Subcutaneous abdominal adipose tissue (tissue), 5 donors: ENCODE results near the gene KBTBD8.
A peak's percentile ranks its signal among the peaks of the same experiment; 100 is the strongest.

Experiments used
- H3K27ac ChIP-seq: one replicate; pipeline ENCODE4 v1.7.0; 2013; ENCODE audit warnings: low read depth, mild to moderate bottlenecking, inconsistent platforms, low read length, moderate library complexity
- H3K27me3 ChIP-seq, 5 donors: one replicate each; pipeline ENCODE4 v1.7.0; 2013; ENCODE audit warnings: low read length in 5 of 5, inconsistent platforms in 1 of 5; ENCODE audit not compliant: control insufficient read depth in 5 of 5, insufficient read depth in 4 of 5
- H3K36me3 ChIP-seq, 5 donors: one replicate each; pipeline ENCODE4 v1.7.0; 2013; ENCODE audit warnings: low read length in 5 of 5; ENCODE audit not compliant: control insufficient read depth in 5 of 5, insufficient read depth in 5 of 5
- H3K4me1 ChIP-seq, 5 donors: one replicate each; pipeline ENCODE4 v1.7.0; 2013; ENCODE audit warnings: low read length in 5 of 5, mild to moderate bottlenecking in 3 of 5, moderate library complexity in 1 of 5; ENCODE audit not compliant: control insufficient read depth in 5 of 5, insufficient read depth in 5 of 5
- H3K4me3 ChIP-seq, 5 donors: one replicate each; pipeline ENCODE4 v1.7.0; 2013; ENCODE audit warnings: low read length in 5 of 5, low read depth in 1 of 5
- H3K9ac ChIP-seq, 5 donors: one replicate each; pipeline ENCODE4 v1.7.0; 2013; ENCODE audit warnings: low read length in 5 of 5, mild to moderate bottlenecking in 4 of 5, moderate library complexity in 3 of 5
- H3K9me3 ChIP-seq, 5 donors: one replicate each; pipeline ENCODE4 v1.7.0; 2013; ENCODE audit warnings: low read length in 5 of 5; ENCODE audit not compliant: control insufficient read depth in 5 of 5
- donor health status: healthy.
- donor health status: healthy.
- donor health status: healthy.
- donor health status: healthy.
- donor health status: healthy.

Gene KBTBD8

GRCh38 chr3:66998113-66998903 is at the start of gene KBTBD8:
Gene KBTBD8 (plus strand): TSS chr3:66998307. CDS start chr3:66998356, 49 bp downstream.
- Histone ChIP-seq H3K36me3 (peaks cover 0 to under 1% (median 0%) of the 10 kb centered on the region in 5 donors), H3K4me3 (peak within 1 kb of the TSS; percentile 83 to 90 (median 86)), H3K27me3 (no peaks in the 10 kb centered on the region), H3K9ac (peak within 1 kb of the TSS in 4 of 5 donors; percentile 38 to 74 (median 58)), H3K4me1 (peaks cover 0 to 19% (median 13%) of the 10 kb centered on the region in 5 donors), H3K27ac (peak within 1 kb of the TSS; percentile 19), H3K9me3 (no peaks in the 10 kb centered on the region)

- H3K4me1 ChIP-seq: no peaks in the 10 kb centered on the region
- H3K27ac ChIP-seq: no peak overlapping the region
- H3K4me3 ChIP-seq: no peak overlapping the region
Measured at GRCh38 chr3:66948838-66949237, 49.3 kb upstream of the KBTBD8 start.

GRCh38 chr3:66949898-66950297 is 48.2 kb upstream of the KBTBD8 start:
- Histone ChIP-seq H3K27ac (no peak overlapping the region), H3K9ac (no peak overlapping the region), H3K4me3 (no peak overlapping the region), H3K4me1 (peaks cover 0 to 6% (median 0%) of the 10 kb centered on the region in 5 donors), H3K36me3 (no peaks in the 10 kb centered on the region), H3K9me3 (no peaks in the 10 kb centered on the region), H3K27me3 (peaks cover 0 to 8% (median 0%) of the 10 kb centered on the region in 5 donors)

More at GRCh38 chr3:66948838-66949237, 49.3 kb upstream of the KBTBD8 start:
- Histone ChIP-seq H3K9me3 (no peaks in the 10 kb centered on the region), H3K9ac (no peak overlapping the region), H3K36me3 (no peaks in the 10 kb centered on the region), H3K27me3 (peaks cover 0 to 8% (median 0%) of the 10 kb centered on the region in 5 donors)

DNA sequence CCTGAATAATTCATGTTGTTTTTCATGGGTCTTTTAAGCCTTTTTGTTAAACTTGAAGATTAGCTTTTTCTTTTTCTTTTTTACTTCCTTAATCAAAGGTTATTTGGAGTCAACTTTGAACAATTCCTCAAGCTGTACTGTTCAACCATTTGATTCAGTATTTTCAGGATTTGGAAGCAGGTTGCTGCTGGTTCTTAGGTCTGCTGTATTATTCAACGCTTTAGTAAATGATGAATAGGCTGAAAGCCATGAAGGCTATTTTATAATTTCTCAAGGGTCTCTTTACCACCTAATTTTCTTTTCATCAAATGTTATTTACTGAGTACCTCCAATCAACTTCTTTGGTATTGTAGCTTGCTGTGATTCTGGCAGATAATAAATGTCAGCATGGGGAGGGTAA is 45.8 kb upstream of the KBTBD8 start:
- Histone ChIP-seq H3K27ac (no peak overlapping the region), H3K4me3 (no peak overlapping the region), H3K36me3 (no peaks in the 10 kb centered on the region), H3K27me3 (peaks cover 0 to 8% (median 0%) of the 10 kb centered on the region in 5 donors), H3K9me3 (no peaks in the 10 kb centered on the region), H3K4me1 (peaks cover 0 to 6% (median 0%) of the 10 kb centered on the region in 5 donors), H3K9ac (no peak overlapping the region)

DNA sequence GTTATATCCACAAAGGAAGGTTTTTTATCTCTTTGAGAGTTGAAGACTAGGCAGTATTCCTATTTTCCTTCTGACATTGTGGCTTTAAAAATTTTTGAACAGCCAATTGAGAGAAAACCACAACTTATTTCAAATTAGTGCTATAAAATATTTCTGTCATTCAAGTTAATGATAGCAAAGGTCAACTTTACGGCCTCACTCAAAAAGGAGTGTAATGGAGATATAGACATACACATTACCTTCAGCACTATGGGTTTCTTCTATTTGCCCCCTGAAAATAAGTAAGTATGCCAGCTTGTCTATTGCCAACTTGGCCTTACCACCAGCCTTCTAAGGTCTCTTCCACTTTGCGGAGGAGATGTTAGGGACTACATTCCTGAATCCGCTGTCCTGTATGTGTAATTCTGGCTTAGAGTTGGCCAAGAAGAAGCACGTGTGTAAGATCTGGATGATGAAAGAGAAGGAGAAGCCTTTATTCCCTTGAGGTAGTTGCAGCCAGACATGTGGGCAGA is 44.1 kb upstream of the KBTBD8 start:
- Histone ChIP-seq H3K9ac (no peak overlapping the region), H3K36me3 (no peaks in the 10 kb centered on the region), H3K4me3 (no peak overlapping the region), H3K27me3 (peaks cover 0 to 8% (median 0%) of the 10 kb centered on the region in 5 donors), H3K27ac (no peak overlapping the region), H3K9me3 (no peaks in the 10 kb centered on the region), H3K4me1 (peaks cover 0 to 6% (median 0%) of the 10 kb centered on the region in 5 donors)

GRCh38 chr3:66956742-66957141 is 41.4 kb upstream of the KBTBD8 start:
- Histone ChIP-seq H3K27me3 (peaks cover 0 to 4% (median 0%) of the 10 kb centered on the region in 5 donors), H3K4me3 (no peak overlapping the region), H3K9me3 (no peaks in the 10 kb centered on the region), H3K36me3 (no peaks in the 10 kb centered on the region), H3K27ac (no peak overlapping the region), H3K4me1 (peaks cover 0 to 6% (median 0%) of the 10 kb centered on the region in 5 donors), H3K9ac (no peak overlapping the region)

DNA sequence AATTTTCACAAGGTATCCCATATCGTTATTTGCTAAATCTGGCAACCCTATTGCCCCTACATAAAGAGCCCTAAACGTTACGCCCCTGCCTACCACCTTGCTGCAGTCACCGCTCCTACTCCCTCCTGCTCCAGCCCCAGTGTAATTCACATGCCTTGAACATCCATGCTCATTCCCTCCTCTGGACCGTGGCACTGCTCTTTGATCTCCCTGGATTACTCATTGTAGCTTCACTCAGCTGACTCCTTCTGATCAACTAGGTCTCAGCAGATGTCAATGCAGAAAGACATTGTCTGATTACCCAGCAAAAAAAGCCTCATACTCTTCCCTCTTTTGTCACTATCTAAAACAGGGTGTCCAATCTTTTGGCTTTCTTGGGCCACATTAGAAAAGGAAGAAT is 40.7 kb upstream of the KBTBD8 start:
- Histone ChIP-seq H3K4me3 (no peak overlapping the region), H3K27ac (no peak overlapping the region), H3K27me3 (peaks cover 0 to 2% (median 0%) of the 10 kb centered on the region in 5 donors)

DNA sequence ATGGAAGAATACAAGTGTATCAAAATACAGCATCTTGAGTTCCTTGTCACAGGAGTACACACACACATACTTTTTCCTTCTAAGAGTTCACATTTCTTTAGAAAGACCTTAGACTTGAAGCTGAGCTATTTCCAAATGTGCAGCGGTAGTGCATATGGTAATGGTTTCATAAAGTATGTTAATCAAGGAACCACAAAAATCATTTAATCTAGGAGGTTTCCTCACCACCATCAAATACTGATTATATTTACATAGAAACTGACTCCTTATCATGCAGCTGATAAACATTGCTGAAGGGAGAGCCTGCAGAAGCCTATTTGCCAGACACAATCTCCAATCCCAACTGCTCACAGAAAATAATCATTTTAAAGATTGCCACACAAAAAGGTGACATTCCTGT is 40.0 kb upstream of the KBTBD8 start:
- no peak overlapping the region for H3K9ac ChIP-seq
- no peak overlapping the region for H3K4me3 ChIP-seq
- H3K27me3 ChIP-seq: peaks cover 0 to under 1% (median 0%) of the 10 kb centered on the region in 5 donors
- H3K27ac ChIP-seq: no peak overlapping the region
- no peaks in the 10 kb centered on the region for H3K9me3 ChIP-seq
- H3K36me3 ChIP-seq: no peaks in the 10 kb centered on the region
- peaks cover 0 to 6% (median 0%) of the 10 kb centered on the region in 5 donors for H3K4me1 ChIP-seq

More for the DNA sequence above, 40.7 kb upstream of the KBTBD8 start:
- Histone ChIP-seq H3K9me3 (no peaks in the 10 kb centered on the region), H3K36me3 (no peaks in the 10 kb centered on the region), H3K4me1 (peaks cover 0 to 6% (median 0%) of the 10 kb centered on the region in 5 donors), H3K9ac (no peak overlapping the region)

- no peak overlapping the region for H3K27ac ChIP-seq
Measured at GRCh38 chr3:66962664-66963063, 35.4 kb upstream of the KBTBD8 start.

DNA sequence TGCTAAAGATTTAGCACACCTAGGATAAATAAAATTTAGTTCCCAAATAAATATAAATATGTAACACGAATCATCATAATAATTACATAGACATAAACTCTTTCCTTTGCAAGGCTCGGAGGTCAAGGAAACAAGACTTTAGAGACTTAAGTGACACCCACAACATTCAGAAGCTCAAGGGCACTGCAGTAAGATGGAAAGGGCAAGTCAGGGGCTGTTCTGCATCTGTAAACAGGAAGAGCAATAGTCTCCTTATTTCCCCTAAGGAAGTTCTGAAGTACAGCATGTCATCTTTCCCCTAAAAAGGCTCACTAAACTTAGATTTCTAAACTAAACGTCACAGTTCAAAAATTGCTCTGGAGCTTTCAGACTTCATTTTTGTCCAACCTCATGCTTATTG is 26.9 kb upstream of the KBTBD8 start:
- Histone ChIP-seq H3K27me3 (no peaks in the 10 kb centered on the region), H3K9ac (peak overlapping the region in 1 of 5 donors; percentile 22), H3K4me1 (peaks cover 0 to 13% (median 7%) of the 10 kb centered on the region in 5 donors), H3K36me3 (no peaks in the 10 kb centered on the region), H3K27ac (no peak overlapping the region), H3K9me3 (no peaks in the 10 kb centered on the region), H3K4me3 (no peak overlapping the region)

More at GRCh38 chr3:66962664-66963063, 35.4 kb upstream of the KBTBD8 start:
- no peaks in the 10 kb centered on the region for H3K9me3 ChIP-seq
- no peak overlapping the region for H3K4me3 ChIP-seq
- no peaks in the 10 kb centered on the region for H3K36me3 ChIP-seq
- no peak overlapping the region for H3K9ac ChIP-seq
- H3K4me1 ChIP-seq: no peaks in the 10 kb centered on the region
- H3K27me3 ChIP-seq: no peaks in the 10 kb centered on the region
